Endothelial cell of umbilical vein (primary cell): Measurements from ENCODE around the gene MARCOL. TPM values are rescaled to one million over a fixed set of nuclear protein-coding genes. Genes with fewer than 3 reads are reported as not detected.

Experiments used
- BruUV-seq: library from RNA; stranded (reverse); fragments of 400-500 nt; replicated peaks from 2 replicates; lab custom pipeline; 2021; lab: Mats Ljungman, UMichigan
- CTCF ChIA-PET: fragments of 300-600, 350-600 bp; sonication (Branson Sonifier 250); formaldehyde crosslinking; loops from one replicate; lab custom pipeline; 2021; ENCODE audit warnings: antibody characterized with exemption, inconsistent platforms; lab: Charles Lee
- POLR2A ChIA-PET: fragments of 300-600, 350-600 bp; sonication (Branson Sonifier 250); formaldehyde crosslinking; loops from one replicate; lab custom pipeline; 2021; ENCODE audit warnings: antibody characterized with exemption, inconsistent platforms; lab: Charles Lee
- DNase-seq: peaks from one replicate; pipeline ENCODE4 v3.0.0-alpha.2; 2011; ENCODE audit warnings: low read depth, low spot score
- FAIRE-seq: peaks from 2 replicates; lab custom pipeline; 2011; peaks lifted over from hg19 to GRCh38; lab: Jason Lieb, UNC
- H2AFZ ChIP-seq: 2 replicates; pipeline ENCODE4 v1.6.0; 2012; ENCODE audit warnings: low read depth, low read length, control low read depth, inconsistent platforms
- H3K27ac ChIP-seq: 2 replicates; pipeline ENCODE4 v1.5.1; 2011; ENCODE audit warnings: low read depth, mild to moderate bottlenecking, control low read depth, low read length, moderate library complexity; ENCODE audit not compliant: insufficient read depth
- H3K27me3 ChIP-seq, 2 experiments: 2 replicates each; pipeline versions ENCODE4 v1.6.0 to v1.6.1; 2011; ENCODE audit warnings: low read length in 2 of 2, mixed read lengths in 1 of 2; ENCODE audit not compliant: control insufficient read depth in 2 of 2, insufficient read depth in 2 of 2
- H3K36me3 ChIP-seq, 2 experiments: 2 replicates in 1 of 2; 3 replicates in 1 of 2; pipeline ENCODE4 v1.5.1; 2011; ENCODE audit warnings: low read length in 2 of 2, mild to moderate bottlenecking in 1 of 2, moderate library complexity in 1 of 2; ENCODE audit not compliant: control insufficient read depth in 2 of 2, insufficient read depth in 2 of 2; ENCODE audit errors: extremely low read depth in 1 of 2
- H3K4me1 ChIP-seq: 3 replicates; pipeline ENCODE4 v1.5.1; 2011; ENCODE audit warnings: mild to moderate bottlenecking, low read length; ENCODE audit not compliant: control insufficient read depth, insufficient read depth; ENCODE audit errors: extremely low read depth
- H3K4me2 ChIP-seq: 2 replicates; pipeline ENCODE4 v1.6.1; 2011; ENCODE audit warnings: low read length, control low read depth, mixed read lengths; ENCODE audit not compliant: insufficient read depth
- H3K4me3 ChIP-seq, 3 experiments: fragments of 200-600 bp in 1 of 3; sonication (generic), shearing (Covaris generic) in 1 of 3; replicated peaks in 1 of 3; 2 replicates each; pipeline ENCODE4 v1.5.1; 2011 to 2016; ENCODE audit warnings: control low read depth in 3 of 3, low read length in 3 of 3, mild to moderate bottlenecking in 2 of 3, inconsistent platforms in 1 of 3, low read depth in 1 of 3, moderate library complexity in 1 of 3; ENCODE audit not compliant: insufficient read depth in 1 of 3
- H3K79me2 ChIP-seq: 2 replicates; pipeline ENCODE4 v1.6.0; 2012; ENCODE audit warnings: low read length, inconsistent platforms; ENCODE audit not compliant: control insufficient read depth, insufficient read depth
- H3K9ac ChIP-seq: replicated peaks from 2 replicates; pipeline ENCODE3; 2011; ENCODE audit warnings: low read length, control low read depth; ENCODE audit not compliant: insufficient read depth; ENCODE audit errors: extremely low read depth
- H3K9me1 ChIP-seq: replicated peaks from 3 replicates; pipeline ENCODE4 v1.6.0; 2011; ENCODE audit warnings: mild to moderate bottlenecking, low read length; ENCODE audit not compliant: control insufficient read depth, insufficient read depth; ENCODE audit errors: extremely low read depth
- H3K9me3 ChIP-seq: replicated peaks from 2 replicates; pipeline ENCODE4 v1.5.1; 2012; ENCODE audit warnings: low read length, inconsistent platforms; ENCODE audit not compliant: control insufficient read depth, insufficient read depth
- H4K20me1 ChIP-seq: replicated peaks from 2 replicates; pipeline ENCODE3; 2011; ENCODE audit warnings: mild to moderate bottlenecking, low read length; ENCODE audit not compliant: control insufficient read depth, insufficient read depth; ENCODE audit errors: extremely low read depth
- CTCF ChIP-seq, 2 donors: IDR thresholded peaks; 1 replicate in 1 of 2; 2 replicates in 1 of 2; pipeline ENCODE4 v1.5.1; 2011; ENCODE audit warnings: low read length in 2 of 2, mild to moderate bottlenecking in 2 of 2, moderate library complexity in 2 of 2, control low read depth in 1 of 2, inconsistent platforms in 1 of 2, low read depth in 1 of 2; ENCODE audit not compliant: insufficient read depth in 1 of 2; ENCODE audit errors: extremely low read depth in 1 of 2
- FOS ChIP-seq: IDR thresholded peaks from 2 replicates; pipeline ENCODE4 v1.6.1; 2011; ENCODE audit warnings: mild to moderate bottlenecking, low read length, moderate library complexity, borderline replicate concordance; ENCODE audit not compliant: insufficient read depth
- MAX ChIP-seq: IDR thresholded peaks from 2 replicates; pipeline ENCODE4 v1.6.1; 2011; ENCODE audit not compliant: insufficient read depth, insufficient read length
- dilution Hi-C: fragments of 300-500 bp; cut with MboI; formaldehyde crosslinking; loops from one replicate; pipeline ENCODE4 v1.15.0; 2019; ENCODE audit warnings: low sequenced_read_pairs; ENCODE audit not compliant: extremely low pct_ligation_motif_present
- intact Hi-C: fragments of 100-400 bp; cut with micrococcal nuclease; formaldehyde crosslinking; loops from one replicate; pipeline ENCODE4 v1.10.0; 2022
- polyA plus RNA-seq, 4 experiments: library from polyadenylated mRNA; depleted of rRNA in 3 of 4; stranded (reverse) in 3 of 4; unstranded in 1 of 4; fragments of >200 nt; gene quantifications; 2 replicates each; pipeline versions ENCODE4 v1.2.1 to v1.2.3, GENCODE V29; 2011 to 2012; ENCODE audit warnings: missing spikeins in 1 of 4
- small RNA-seq: library from RNA; depleted of rRNA; stranded (forward); fragments of <200 nt; gene quantifications from one replicate; pipeline ENCODE3, GENCODE V24; 2012; ENCODE audit warnings: low replicate concordance, low read depth; ENCODE audit not compliant: insufficient read depth, insufficient read length
- total RNA-seq: library from RNA; stranded (reverse); gene quantifications from 2 replicates; pipeline ENCODE4 v1.2.3, GENCODE V29; 2021

Gene MARCOL
- total and polyA plus RNA-seq, 2 donors (not counting 3 experiments of a cell fraction or from before 2014, with no cell fraction given), result not detected

GRCh38 chr5:148290271-148291195 lies 52.2 kb downstream of the MARCOL start:
- Histone ChIP-seq H3K79me2 (no peaks in the 10 kb centered on the region), H4K20me1 (no peaks in the 10 kb centered on the region), H3K9me3 (no peaks in the 10 kb centered on the region), H3K9ac (no peak overlapping the region), H3K27ac (no peak overlapping the region), H3K4me1 (no peaks in the 10 kb centered on the region), H3K36me3 (no peaks in the 10 kb centered on the region), H3K4me2 (no peak overlapping the region), H3K4me3 (no peak overlapping the region), H2AFZ (no peak overlapping the region), H3K27me3 (no peaks in the 10 kb centered on the region), H3K9me1 (peaks cover 3% of the 10 kb centered on the region)
- ChIA-PET CTCF (interaction anchor here (0.6 to 3.1 kb wide), 36 partner anchors 9 to 441 kb away, joined by 3 to 66 read pairs (median 4); partner anchors contain the start of gene SPINK9), POLR2A (no interaction called here)
- dilution Hi-C loops (no loop called here), intact Hi-C loops (loop anchor here (1.0 to 10.0 kb wide), 6 partner anchors 84 to 441 kb away; no protein-coding TSS in a partner anchor)
- DNase-seq (peak; percentile 36), FAIRE-seq (no peak)
- BruUV-seq, result no TSS peak
- TF ChIP-seq FOS (no peak), CTCF (IDR thresholded peaks at IDR 0.05; ENCODE audit: extremely low read depth in 1 of 2, insufficient read depth in 1 of 2, low read depth in 1 of 2, low read length in 2 of 2) (peak; percentile 24 to 42), MAX (no peak)

Small RNAs within 50 kb of the gene (small RNA-seq; reads per million reads assigned to genes)
- gene HMGN1P16, result not detected

Other genes with a start within 250 kb of the MARCOL start
- 0.55 and 0.91 TPM in 2 replicates for gene SPINK5, start 174.5 kb upstream of the MARCOL start, total RNA-seq
- gene SPINK5, start 174.5 kb upstream of the MARCOL start, polyA plus RNA-seq, result 0.06 and 0.12 TPM in 2 replicates
- gene SPINK14, start 70.0 kb upstream of the MARCOL start, total RNA-seq, result not detected in 2 replicates
- gene SPINK14, start 70.0 kb upstream of the MARCOL start, polyA plus RNA-seq, result not detected in 2 replicates
- not detected in 2 replicates for gene SPINK6, start 35.5 kb upstream of the MARCOL start, total RNA-seq
- not detected in 2 replicates for gene SPINK6, start 35.5 kb upstream of the MARCOL start, polyA plus RNA-seq
- gene SPINK13, start 30.3 kb downstream of the MARCOL start, total RNA-seq, result not detected in 2 replicates
- gene SPINK13, start 30.3 kb downstream of the MARCOL start, polyA plus RNA-seq, result not detected in 2 replicates
- gene SPINK7, start 73.9 kb downstream of the MARCOL start, total RNA-seq, result not detected in 2 replicates
- gene SPINK7, start 73.9 kb downstream of the MARCOL start, polyA plus RNA-seq, result not detected in 2 replicates
- gene SPINK9, start 97.0 kb downstream of the MARCOL start, total RNA-seq, result not detected in 2 replicates
- not detected in 2 replicates for gene SPINK9, start 97.0 kb downstream of the MARCOL start, polyA plus RNA-seq
- 52.9 and 65.6 TPM in 2 replicates for gene FBXO38, start 145.4 kb downstream of the MARCOL start, total RNA-seq
- 15.0 and 18.6 TPM in 2 replicates for gene FBXO38, start 145.4 kb downstream of the MARCOL start, polyA plus RNA-seq